GM23248 (cell line): Measurements from ENCODE around the gene MPRIP. TPM values are rescaled to one million over a fixed set of nuclear protein-coding genes. Genes with fewer than 3 reads are reported as not detected.

Experiments used
- DNase-seq: peaks from one replicate; pipeline ENCODE4 v3.0.0-alpha.2; 2015
- H2AFZ ChIP-seq: fragments of 200-600 bp; sonication (generic); 2 replicates; pipeline ENCODE4 v1.6.1; 2016; ENCODE audit warnings: antibody characterized with exemption
- H3F3A ChIP-seq: fragments of 200-600 bp; sonication (generic); 2 replicates; pipeline ENCODE4 v1.6.1; 2016; ENCODE audit warnings: mild to moderate bottlenecking, antibody characterized with exemption, mixed run types; ENCODE audit not compliant: insufficient read depth
- H3K27ac ChIP-seq: fragments of 200-600 bp; sonication (generic); 2 replicates; pipeline ENCODE4 v1.5.1; 2016; ENCODE audit warnings: mild to moderate bottlenecking
- H3K27me3 ChIP-seq: fragments of 200-600 bp; sonication (generic); replicated peaks from 2 replicates; pipeline ENCODE4 v1.6.1; 2016; ENCODE audit warnings: mild to moderate bottlenecking; ENCODE audit not compliant: insufficient read depth
- H3K36me3 ChIP-seq: fragments of 200-600 bp; sonication (generic); 2 replicates; pipeline ENCODE4 v1.6.1; 2016; ENCODE audit warnings: low read depth, mild to moderate bottlenecking
- H3K4me1 ChIP-seq: fragments of 200-600 bp; sonication (generic); 2 replicates; pipeline ENCODE4 v1.6.1; 2016; ENCODE audit warnings: mild to moderate bottlenecking; ENCODE audit not compliant: insufficient read depth
- H3K4me2 ChIP-seq: fragments of 200-600 bp; sonication (generic); one replicate; pipeline ENCODE4 v1.6.1; 2016; ENCODE audit warnings: mild to moderate bottlenecking; ENCODE audit not compliant: unreplicated experiment
- H3K4me3 ChIP-seq: fragments of 200-600 bp; sonication (generic); 2 replicates; pipeline ENCODE4 v1.5.1; 2016; ENCODE audit warnings: mild to moderate bottlenecking
- H3K79me2 ChIP-seq: fragments of 200-600 bp; sonication (generic); 2 replicates; pipeline ENCODE4 v1.6.1; 2016; ENCODE audit warnings: mild to moderate bottlenecking; ENCODE audit not compliant: insufficient read depth
- H3K9ac ChIP-seq: fragments of 200-600 bp; sonication (generic); 2 replicates; pipeline ENCODE4 v1.6.1; 2016; ENCODE audit warnings: mild to moderate bottlenecking
- H3K9me2 ChIP-seq: fragments of 200-600 bp; sonication (generic); 2 replicates; pipeline ENCODE4 v1.6.1; 2016; ENCODE audit warnings: mixed run types, mild to moderate bottlenecking, moderate library complexity; ENCODE audit not compliant: insufficient read depth
- H3K9me3 ChIP-seq: fragments of 200-600 bp; sonication (generic); one replicate; pipeline ENCODE4 v1.6.1; 2017; ENCODE audit warnings: low read depth
- H4K20me1 ChIP-seq: fragments of 200-600 bp; sonication (generic); 2 replicates; pipeline ENCODE4 v1.6.0; 2016; ENCODE audit not compliant: insufficient read depth
- EZH2 ChIP-seq: fragments of 200-600 bp; sonication (generic); IDR thresholded peaks from 2 replicates; pipeline ENCODE4 v1.6.1; 2018; ENCODE audit warnings: antibody characterized with exemption, mild to moderate bottlenecking; ENCODE audit not compliant: insufficient read depth, poor library complexity, severe bottlenecking
- EZH2phosphoT487 ChIP-seq: fragments of 200-600 bp; sonication (generic); IDR thresholded peaks from 2 replicates; pipeline ENCODE4 v1.6.1; 2018; ENCODE audit warnings: antibody characterized with exemption, moderate library complexity, mild to moderate bottlenecking, low read depth; ENCODE audit not compliant: insufficient read depth
- WGBS, 2 experiments: methylation state at CpG; one replicate each; pipeline ENCODE4 v1.1.6; 2015 to 2017; ENCODE audit warnings: low lambda C conversion rate in 2 of 2, low coverage in 1 of 2; ENCODE audit errors: missing lambda C conversion rate in 2 of 2; 5-methylcytosine and 5-hydroxymethylcytosine counted together
- in situ Hi-C: fragments of 300-500 bp; cut with MboI; formaldehyde crosslinking; loops from 2 replicates; pipeline ENCODE4 v1.15.0; 2020
- polyA plus RNA-seq: library from polyadenylated mRNA; unstranded; fragments of >200 nt; fragmentation: Nextera tagmentation; extraction: Ambion mirVana; gene quantifications from 2 replicates; pipeline ENCODE4 v1.2.1, GENCODE V29; 2016
- total RNA-seq: library from RNA; depleted of rRNA; stranded (reverse); fragments of >200 nt; shearing (Covaris generic); gene quantifications from 2 replicates; pipeline ENCODE4 v1.2.3, GENCODE V29; 2014

The MPRIP gene
- total and polyA plus RNA-seq, 2 experiments from 2014 or later: 73.5 to 292 TPM

DNA sequence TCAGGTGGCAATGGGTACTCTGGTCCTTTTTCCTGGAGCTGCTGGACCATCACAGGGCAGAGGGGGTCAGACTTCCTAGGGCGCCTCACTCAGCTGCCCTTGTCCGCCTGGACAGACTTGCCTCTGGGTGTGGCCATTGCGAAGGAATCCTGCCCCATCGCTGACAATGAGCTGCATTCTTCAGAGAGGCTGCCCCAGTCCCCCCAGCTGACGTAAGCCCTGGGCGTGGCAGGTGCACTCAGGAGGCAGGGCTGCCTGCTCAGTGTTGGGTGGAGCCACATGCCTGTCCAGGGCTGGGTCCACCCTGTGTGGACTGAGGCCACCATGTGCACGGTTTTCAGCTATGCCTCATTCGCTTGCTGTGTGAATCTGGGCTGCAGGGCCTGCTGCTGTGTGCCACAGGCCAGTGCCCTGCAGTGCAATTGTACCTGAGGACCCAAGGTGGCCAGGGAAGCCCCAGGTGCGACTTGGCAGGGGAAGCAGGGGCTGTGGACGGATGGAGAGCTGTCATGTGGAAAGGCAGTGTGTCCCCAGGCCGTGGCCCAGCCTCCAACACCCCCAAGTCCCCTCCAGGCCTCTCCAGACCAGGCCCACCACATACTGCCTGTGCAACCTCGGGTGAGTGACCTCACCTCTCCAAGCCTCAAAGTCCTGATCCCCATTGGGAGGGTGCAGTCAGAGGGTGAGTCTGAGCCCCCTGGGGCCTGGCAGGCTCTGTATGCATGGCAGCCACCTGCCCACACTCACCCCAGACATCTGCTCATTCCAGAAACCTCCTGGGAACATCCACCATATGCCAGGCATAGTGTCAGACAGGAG, 14.0 kb upstream of the MPRIP start:
- peak overlapping the region; percentile 40 for H3K27ac ChIP-seq
- H3K4me1 ChIP-seq: peaks cover 33% of the 10 kb centered on the region
- no peaks in the 10 kb centered on the region for H3K27me3 ChIP-seq
- no peaks in the 10 kb centered on the region for H3K9me3 ChIP-seq
- H3K4me2 ChIP-seq: no peak overlapping the region
- DNase-seq: peak; percentile 94
- no peak for TF ChIP-seq EZH2
- TF ChIP-seq EZH2phosphoT487: no peak
- H3F3A ChIP-seq: peaks cover 9% of the 10 kb centered on the region; the same call in 1 of the 2 replicates
- H2AFZ ChIP-seq: no peak overlapping the region
- in situ Hi-C loops: no loop called here
- H4K20me1 ChIP-seq: no peaks in the 10 kb centered on the region
- no peaks in the 10 kb centered on the region for H3K36me3 ChIP-seq
- 36 to 42% methylated on average over 12 of the region's 12 CpGs for WGBS, 2 experiments
- peak overlapping the region; percentile 30; the same call in 1 of the 2 replicates for H3K9ac ChIP-seq
- H3K9me2 ChIP-seq: no peaks in the 10 kb centered on the region
- no peaks in the 10 kb centered on the region for H3K79me2 ChIP-seq
- H3K4me3 ChIP-seq: no peak overlapping the region

DNA sequence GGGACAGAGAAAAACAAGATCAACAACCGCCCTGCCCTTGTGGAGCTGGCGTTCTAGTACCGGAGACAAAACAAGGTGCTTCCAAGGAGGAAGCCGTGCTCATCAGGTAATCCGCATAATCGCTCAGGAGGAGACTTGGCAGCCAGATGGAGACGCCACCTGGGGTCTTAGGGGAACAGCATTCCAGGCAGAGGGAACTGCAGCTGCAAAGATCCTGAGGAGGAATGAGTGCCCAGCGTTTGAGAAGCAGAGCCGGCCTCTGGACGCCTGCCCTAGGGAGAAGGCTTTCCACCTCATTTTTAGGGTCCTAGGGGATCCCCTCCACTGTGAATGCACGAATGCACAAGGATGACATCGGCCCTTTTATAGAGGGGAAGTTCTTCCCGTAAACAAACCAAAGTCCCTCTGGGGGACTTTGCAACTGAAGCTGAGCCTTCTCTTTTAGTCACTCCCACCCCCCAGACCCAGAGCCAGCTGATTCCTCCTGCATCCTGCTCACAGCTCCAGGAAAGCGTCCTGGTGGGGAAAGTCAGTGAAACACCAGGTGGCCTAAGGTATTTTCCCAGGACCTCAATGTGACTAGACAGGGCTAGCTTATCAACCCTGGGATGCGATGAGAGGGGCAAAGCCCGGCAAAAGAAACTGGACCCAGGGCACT, 13.2 kb upstream of the MPRIP start:
- Histone ChIP-seq H3K27ac (peak overlapping the region; percentile 40), H3K4me2 (no peak overlapping the region), H3K9me3 (no peaks in the 10 kb centered on the region), H3F3A (peaks cover 15% of the 10 kb centered on the region; the same call in 1 of the 2 replicates), H3K4me1 (peaks cover 34% of the 10 kb centered on the region), H3K27me3 (no peaks in the 10 kb centered on the region), H3K79me2 (no peaks in the 10 kb centered on the region), H4K20me1 (no peaks in the 10 kb centered on the region), H3K4me3 (no peak overlapping the region), H2AFZ (no peak overlapping the region), H3K9me2 (no peaks in the 10 kb centered on the region), H3K9ac (peak overlapping the region; percentile 30; the same call in 1 of the 2 replicates), H3K36me3 (no peaks in the 10 kb centered on the region)
- TF ChIP-seq EZH2phosphoT487 (no peak), EZH2 (no peak)
- in situ Hi-C loops: no loop called here
- DNase-seq: no peak
- whole genome bisulfite sequencing, 2 experiments: 89 to 90% methylated on average over 13 to 16 of the region's 16 CpGs

DNA sequence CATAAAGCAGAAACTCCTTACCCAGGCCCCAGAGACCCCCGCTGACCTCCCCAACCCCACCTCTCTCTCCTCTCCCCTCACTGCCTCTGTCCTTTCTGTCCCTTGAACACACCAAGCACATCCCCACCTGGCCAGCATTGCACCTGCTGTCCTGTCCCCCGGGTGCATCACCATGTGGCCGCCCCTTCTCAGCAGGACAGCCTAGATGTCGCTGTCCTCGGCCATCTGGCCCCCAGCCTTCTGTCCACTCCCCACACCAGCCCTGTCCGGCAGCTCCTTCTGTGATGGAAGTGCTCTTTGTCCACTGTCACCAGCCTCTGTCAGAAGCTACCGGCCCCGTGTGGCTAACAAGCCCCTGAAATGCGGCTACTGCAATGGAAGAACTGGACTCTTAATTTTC, 12.3 kb upstream of the MPRIP start:
- WGBS, 2 experiments: 71 to 73% methylated on average over 8 to 9 of the region's 9 CpGs
- peaks cover 15% of the 10 kb centered on the region; the same call in 1 of the 2 replicates for H3F3A ChIP-seq
- H3K27ac ChIP-seq: no peak overlapping the region
- DNase-seq: no peak
- H3K27me3 ChIP-seq: no peaks in the 10 kb centered on the region
- H3K36me3 ChIP-seq: no peaks in the 10 kb centered on the region
- H4K20me1 ChIP-seq: no peaks in the 10 kb centered on the region
- no peak overlapping the region for H3K4me2 ChIP-seq
- no peaks in the 10 kb centered on the region for H3K9me2 ChIP-seq
- H3K4me3 ChIP-seq: no peak overlapping the region
- no peaks in the 10 kb centered on the region for H3K79me2 ChIP-seq
- in situ Hi-C loops: no loop called here
- H3K9ac ChIP-seq: no peak overlapping the region
- peaks cover 34% of the 10 kb centered on the region for H3K4me1 ChIP-seq
- no peaks in the 10 kb centered on the region for H3K9me3 ChIP-seq
- TF ChIP-seq EZH2phosphoT487: no peak
- no peak for TF ChIP-seq EZH2
- no peak overlapping the region for H2AFZ ChIP-seq

DNA sequence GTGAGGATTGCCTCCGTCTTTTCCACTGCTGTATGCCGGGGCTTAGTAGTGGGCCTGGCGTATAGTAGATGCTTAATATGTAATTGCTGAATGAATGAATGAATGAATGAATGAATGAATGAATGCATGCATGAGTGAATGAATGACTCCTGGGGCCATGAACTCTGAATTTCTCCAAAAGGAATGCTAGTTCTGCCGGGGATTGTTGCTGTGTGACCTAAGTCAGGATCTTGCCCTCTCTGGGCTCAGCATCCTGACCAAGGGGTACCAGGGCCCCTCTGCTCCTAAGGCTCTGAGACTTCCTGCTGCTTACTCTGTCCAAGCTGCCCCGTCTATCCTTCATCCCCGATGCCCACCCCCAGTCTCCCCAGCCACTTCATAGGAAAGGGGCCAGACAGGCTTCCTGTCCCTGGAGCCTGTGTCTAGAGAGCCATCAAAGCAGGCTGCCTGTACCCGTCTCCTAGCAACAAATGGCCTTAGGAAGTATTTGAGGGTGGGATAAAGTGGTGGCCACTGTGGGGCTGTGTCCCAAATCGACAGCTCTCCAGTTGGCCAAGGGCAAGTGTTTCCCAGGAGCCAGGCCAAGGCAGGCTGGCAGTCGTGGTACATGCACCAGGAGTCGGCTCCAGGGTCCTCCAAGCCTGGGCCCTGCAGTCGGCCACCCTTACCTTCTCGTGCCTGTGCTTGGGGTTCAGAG, 11.6 kb upstream of the MPRIP start:
- Histone ChIP-seq H2AFZ (no peak overlapping the region), H3K4me2 (no peak overlapping the region), H3K27me3 (no peaks in the 10 kb centered on the region), H3K4me3 (no peak overlapping the region), H3K9ac (no peak overlapping the region), H3K79me2 (no peaks in the 10 kb centered on the region), H3F3A (peaks cover 15% of the 10 kb centered on the region; the same call in 1 of the 2 replicates), H3K36me3 (no peaks in the 10 kb centered on the region), H3K9me3 (no peaks in the 10 kb centered on the region), H3K27ac (no peak overlapping the region), H4K20me1 (no peaks in the 10 kb centered on the region), H3K9me2 (no peaks in the 10 kb centered on the region), H3K4me1 (peaks cover 34% of the 10 kb centered on the region)
- TF ChIP-seq EZH2phosphoT487: no peak
- TF ChIP-seq EZH2: no peak
- WGBS, 2 experiments: 67 to 70% methylated on average over 12 of the region's 12 CpGs
- in situ Hi-C loops: no loop called here
- no peak for DNase-seq
